SK-N-SH treated with all-trans-retinoic acid at 6 μM for 48 hours (cell line): ENCODE measurements around the gene PROX2.

Experiments
- BACH2 ChIP-seq: fragments of 250-450 bp; sonication (Bioruptor Pico); IDR thresholded peaks from 2 replicates; pipeline ENCODE4 v1.9.0; 2021; ENCODE audit warnings: mild to moderate bottlenecking, borderline replicate concordance
- CREB5 ChIP-seq: fragments of 250-450 bp; sonication (Bioruptor Pico); IDR thresholded peaks from 2 replicates; pipeline ENCODE4 v1.5.1; 2020; ENCODE audit warnings: low read depth, mild to moderate bottlenecking, moderate library complexity
- CSDC2 ChIP-seq: fragments of 250-450 bp; sonication (Bioruptor Pico); IDR thresholded peaks from 2 replicates; pipeline ENCODE4 v1.5.0; 2020; ENCODE audit warnings: mild to moderate bottlenecking, moderate library complexity
- GLIS3 ChIP-seq: fragments of 250-450 bp; sonication (Bioruptor Pico); IDR thresholded peaks from 2 replicates; pipeline ENCODE4 v1.5.0; 2020; ENCODE audit warnings: mild to moderate bottlenecking, moderate library complexity
- ISL1 ChIP-seq: fragments of 250-450 bp; sonication (Bioruptor Pico); IDR thresholded peaks from 2 replicates; pipeline ENCODE4 v2.1.2; 2022; ENCODE audit warnings: mild to moderate bottlenecking, moderate library complexity
- OSR1 ChIP-seq: fragments of 250-450 bp; sonication (Bioruptor Pico); IDR thresholded peaks from 2 replicates; pipeline ENCODE4 v1.8.0; 2022; ENCODE audit warnings: moderate library complexity, mild to moderate bottlenecking, inconsistent platforms
- PATZ1 ChIP-seq: fragments of 250-450 bp; sonication (Bioruptor Pico); IDR thresholded peaks from 2 replicates; pipeline ENCODE4 v1.8.0; 2020; ENCODE audit warnings: mild to moderate bottlenecking, moderate library complexity, borderline replicate concordance
- RARB ChIP-seq: fragments of 250-450 bp; sonication (Bioruptor Pico); IDR thresholded peaks from 2 replicates; pipeline ENCODE4 v1.8.0; 2021; ENCODE audit warnings: mild to moderate bottlenecking, moderate library complexity
- TSHZ2 ChIP-seq: fragments of 250-450 bp; sonication (Bioruptor Pico); IDR thresholded peaks from 2 replicates; pipeline ENCODE4 v1.5.0; 2020; ENCODE audit warnings: mild to moderate bottlenecking, moderate library complexity
- ZC3H10 ChIP-seq: fragments of 250-450 bp; sonication (Bioruptor Pico); IDR thresholded peaks from 2 replicates; pipeline ENCODE4 v1.5.1; 2021; ENCODE audit warnings: mild to moderate bottlenecking, moderate library complexity
- ZFP3 ChIP-seq: fragments of 250-450 bp; sonication (Bioruptor Pico); IDR thresholded peaks from 2 replicates; pipeline ENCODE4 v1.5.0; 2020; ENCODE audit warnings: mild to moderate bottlenecking, moderate library complexity

- TF ChIP-seq ZFP3 (CRISPR knock-in tag) (no peak), OSR1 (no peak), GLIS3 (no peak), PATZ1 (CRISPR knock-in tag) (no peak), BACH2 (CRISPR knock-in tag) (no peak), ZC3H10 (CRISPR knock-in tag) (no peak), TSHZ2 (CRISPR knock-in tag) (no peak), RARB (no peak), ISL1 (CRISPR knock-in tag) (no peak), CSDC2 (CRISPR knock-in tag) (no peak), CREB5 (no peak)
Observed at GRCh38 chr14:74917178-74917543, 41.2 kb upstream of the PROX2 start.
